GM23338 (cell line): ENCODE data around the gene ADPRHL1. TPM values are rescaled to one million over a fixed set of nuclear protein-coding genes. Genes with fewer than 3 reads are reported as not detected.
A peak's percentile ranks its signal among the peaks of the same experiment; 100 is the strongest.

Source experiments
- ATAC-seq: fragments of 200-7000 bp; cut with Tn5 transposase; 3 replicates; pipeline ENCODE4 v1.9.1; 2020
- DNase-seq: peaks from one replicate; pipeline ENCODE4 v3.0.0-alpha.2; 2015; ENCODE audit warnings: low spot score
- H2AFZ ChIP-seq: fragments of 200-600 bp; sonication (generic); 2 replicates; pipeline ENCODE4 v1.8.0; 2016; ENCODE audit warnings: antibody characterized with exemption, mild to moderate bottlenecking, moderate library complexity
- H3F3A ChIP-seq: fragments of 200-600 bp; sonication (generic); replicated peaks from 2 replicates; pipeline ENCODE4 v1.8.0; 2017; ENCODE audit warnings: antibody characterized with exemption, mixed run types, low read depth
- H3K27ac ChIP-seq: fragments of 200-600 bp; sonication (generic); 2 replicates; pipeline ENCODE4 v1.6.1; 2016; ENCODE audit warnings: low read depth
- H3K27me3 ChIP-seq: fragments of 200-600 bp; sonication (generic); 2 replicates; pipeline ENCODE4 v1.8.0; 2016; ENCODE audit warnings: mild to moderate bottlenecking, mixed run types, moderate library complexity; ENCODE audit not compliant: insufficient read depth
- H3K36me3 ChIP-seq: fragments of 200-600 bp; sonication (generic); 2 replicates; pipeline ENCODE4 v1.8.0; 2016; ENCODE audit warnings: mild to moderate bottlenecking; ENCODE audit not compliant: insufficient read depth
- H3K4me1 ChIP-seq: fragments of 200-600 bp; sonication (generic); 2 replicates; pipeline ENCODE4 v1.8.0; 2016; ENCODE audit warnings: mild to moderate bottlenecking, moderate library complexity; ENCODE audit not compliant: insufficient read depth
- H3K4me2 ChIP-seq: fragments of 200-600 bp; sonication (generic); 2 replicates; pipeline ENCODE4 v1.7.1; 2017; ENCODE audit warnings: mixed run types
- H3K4me3 ChIP-seq: fragments of 200-600 bp; sonication (generic); 2 replicates; pipeline ENCODE4 v1.6.1; 2016; ENCODE audit warnings: mixed run types
- H3K79me2 ChIP-seq: fragments of 200-600 bp; sonication (generic); replicated peaks from 2 replicates; pipeline ENCODE4 v1.8.0; 2017; ENCODE audit warnings: mild to moderate bottlenecking; ENCODE audit not compliant: insufficient read depth
- H3K9me2 ChIP-seq: fragments of 200-600 bp; sonication (generic); 2 replicates; pipeline ENCODE4 v1.8.0; 2017; ENCODE audit not compliant: insufficient read depth
- H4K20me1 ChIP-seq: fragments of 200-600 bp; sonication (generic); replicated peaks from 2 replicates; pipeline ENCODE4 v1.8.0; 2017; ENCODE audit warnings: mild to moderate bottlenecking; ENCODE audit not compliant: insufficient read depth
- H3K27ac Mint-ChIP-seq: 2 replicates; pipeline ENCODE4 v1.8.0; 2020; ENCODE audit warnings: inconsistent platforms, mild to moderate bottlenecking, moderate library complexity, mixed read lengths
- H3K27me3 Mint-ChIP-seq: 3 replicates; pipeline ENCODE4 v1.8.0; 2022; ENCODE audit warnings: low read depth, mild to moderate bottlenecking, moderate library complexity, mixed read lengths, inconsistent platforms; ENCODE audit not compliant: insufficient read depth, poor library complexity
- H3K36me3 Mint-ChIP-seq: 3 replicates; pipeline ENCODE4 v1.8.0; 2021; ENCODE audit warnings: low read depth, mild to moderate bottlenecking, inconsistent platforms, moderate library complexity, mixed read lengths
- H3K4me1 Mint-ChIP-seq: 3 replicates; pipeline ENCODE4 v1.8.0; 2020; ENCODE audit warnings: mild to moderate bottlenecking, inconsistent platforms, mixed read lengths
- H3K4me3 Mint-ChIP-seq: 3 replicates; pipeline ENCODE4 v1.8.0; 2021; ENCODE audit warnings: moderate library complexity, mild to moderate bottlenecking, inconsistent platforms, mixed read lengths
- H3K9me3 Mint-ChIP-seq: 3 replicates; pipeline ENCODE4 v1.8.0; 2020; ENCODE audit warnings: moderate library complexity, mild to moderate bottlenecking, inconsistent platforms, mixed read lengths
- EZH2phosphoT487 ChIP-seq: fragments of 200-600 bp; sonication (generic); IDR thresholded peaks from one replicate; pipeline ENCODE4 v1.8.1; 2018; ENCODE audit warnings: antibody characterized with exemption; ENCODE audit not compliant: unreplicated experiment
- JUNB ChIP-seq: IDR thresholded peaks from one replicate; pipeline ENCODE4 v1.6.1; 2016; ENCODE audit warnings: antibody characterized with exemption; ENCODE audit not compliant: unreplicated experiment
- NANOG ChIP-seq: IDR thresholded peaks from 2 replicates; pipeline ENCODE4 v1.6.1; 2016; ENCODE audit warnings: antibody characterized with exemption, borderline replicate concordance
- STAT1 ChIP-seq: IDR thresholded peaks from one replicate; pipeline ENCODE4 v1.6.1; 2016; ENCODE audit warnings: antibody characterized with exemption; ENCODE audit not compliant: unreplicated experiment
- ZNF462 ChIP-seq: fragments of 250-450 bp; sonication (Bioruptor Pico); IDR thresholded peaks from 2 replicates; pipeline ENCODE4 v1.5.0; 2020; ENCODE audit warnings: mild to moderate bottlenecking, moderate library complexity
- polyA plus RNA-seq: library from polyadenylated mRNA; unstranded; fragments of >200 nt; fragmentation: Nextera tagmentation; extraction: Ambion mirVana; gene quantifications from 2 replicates; pipeline ENCODE4 v1.2.1, GENCODE V29; 2016
- total RNA-seq: library from RNA; depleted of rRNA; stranded (reverse); fragments of >200 nt; shearing (Covaris generic); gene quantifications from 2 replicates; pipeline ENCODE4 v1.2.3, GENCODE V29; 2014
- TF ChIP-seq, protein P1 (sequence below), 2 experiments: fragments of 200-600 bp in 1 of 2; sonication (generic) in 1 of 2; conservative IDR thresholded peaks; 2 replicates each; pipeline versions ENCODE4 v1.5.1 to v1.6.1; 2016 to 2017; ENCODE audit warnings: antibody characterized with exemption in 2 of 2, low read depth in 2 of 2, mild to moderate bottlenecking in 2 of 2, moderate library complexity in 1 of 2
- TF ChIP-seq, protein P2 (sequence below): IDR thresholded peaks from 2 replicates; pipeline ENCODE4 v1.6.1; 2016; ENCODE audit warnings: antibody characterized with exemption

The ADPRHL1 gene
- total and polyA plus RNA-seq, 2 experiments from 2014 or later: 0.80 to 1.0 TPM

- no peak overlapping the region for H3K27ac ChIP-seq
- no peak overlapping the region for H3K4me3 ChIP-seq
- TF ChIP-seq EZH2phosphoT487: no peak
- TF ChIP-seq, protein P1, sequence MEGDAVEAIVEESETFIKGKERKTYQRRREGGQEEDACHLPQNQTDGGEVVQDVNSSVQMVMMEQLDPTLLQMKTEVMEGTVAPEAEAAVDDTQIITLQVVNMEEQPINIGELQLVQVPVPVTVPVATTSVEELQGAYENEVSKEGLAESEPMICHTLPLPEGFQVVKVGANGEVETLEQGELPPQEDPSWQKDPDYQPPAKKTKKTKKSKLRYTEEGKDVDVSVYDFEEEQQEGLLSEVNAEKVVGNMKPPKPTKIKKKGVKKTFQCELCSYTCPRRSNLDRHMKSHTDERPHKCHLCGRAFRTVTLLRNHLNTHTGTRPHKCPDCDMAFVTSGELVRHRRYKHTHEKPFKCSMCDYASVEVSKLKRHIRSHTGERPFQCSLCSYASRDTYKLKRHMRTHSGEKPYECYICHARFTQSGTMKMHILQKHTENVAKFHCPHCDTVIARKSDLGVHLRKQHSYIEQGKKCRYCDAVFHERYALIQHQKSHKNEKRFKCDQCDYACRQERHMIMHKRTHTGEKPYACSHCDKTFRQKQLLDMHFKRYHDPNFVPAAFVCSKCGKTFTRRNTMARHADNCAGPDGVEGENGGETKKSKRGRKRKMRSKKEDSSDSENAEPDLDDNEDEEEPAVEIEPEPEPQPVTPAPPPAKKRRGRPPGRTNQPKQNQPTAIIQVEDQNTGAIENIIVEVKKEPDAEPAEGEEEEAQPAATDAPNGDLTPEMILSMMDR (conservative IDR thresholded peaks at IDR 0.05; ENCODE audit: low read depth in 2 of 2): 0 out of 4 replicates have a peak, but pooled peaks of 1 of the 2 experiments have one; percentile 28
- H3K27me3 ChIP-seq: no peaks in the 10 kb centered on the region
- DNase-seq: no peak
- no peaks in the 10 kb centered on the region for H3K79me2 ChIP-seq
- H3K27me3 Mint-ChIP-seq: peaks cover 20% of the 10 kb centered on the region
- H2AFZ ChIP-seq: peak overlapping the region; percentile 56; the same call in 1 of the 2 replicates
- H3K9me3 Mint-ChIP-seq: no peaks in the 10 kb centered on the region
- H3K4me3 Mint-ChIP-seq: no peak overlapping the region
- 0 out of 3 replicates have a peak, but pooled peaks cover 3% of the 10 kb centered on the region for H3K4me1 Mint-ChIP-seq
- no peaks in the 10 kb centered on the region for H3K4me1 ChIP-seq
- no peaks in the 10 kb centered on the region for H3K9me2 ChIP-seq
- H3K36me3 ChIP-seq: no peaks in the 10 kb centered on the region
- H4K20me1 ChIP-seq: no peaks in the 10 kb centered on the region
- no peaks in the 10 kb centered on the region for H3F3A ChIP-seq
- no peak overlapping the region for H3K27ac Mint-ChIP-seq
- no peaks in the 10 kb centered on the region for H3K36me3 Mint-ChIP-seq
- peak; percentile 7 for ATAC-seq
- H3K4me2 ChIP-seq: no peak overlapping the region
These were observed 47.6 kb downstream of the ADPRHL1 start for GRCh38 chr13:113405481-113406300.

GRCh38 chr13:113404723-113405471, 48.4 kb downstream of the ADPRHL1 start:
- H3K4me3 ChIP-seq: no peak overlapping the region
- Mint-ChIP-seq H3K4me1 (0 out of 3 replicates have a peak, but pooled peaks cover 3% of the 10 kb centered on the region), H3K4me3 (no peak overlapping the region), H3K27ac (no peak overlapping the region), H3K27me3 (peaks cover 20% of the 10 kb centered on the region), H3K9me3 (no peaks in the 10 kb centered on the region), H3K36me3 (no peaks in the 10 kb centered on the region)
- no peaks in the 10 kb centered on the region for H4K20me1 ChIP-seq
- no peaks in the 10 kb centered on the region for H3F3A ChIP-seq
- H3K9me2 ChIP-seq: no peaks in the 10 kb centered on the region
- peak overlapping the region; percentile 56; the same call in 1 of the 2 replicates for H2AFZ ChIP-seq
- peak; percentile 15 for ATAC-seq
- no peak overlapping the region for H3K4me2 ChIP-seq
- H3K79me2 ChIP-seq: no peaks in the 10 kb centered on the region
- no peak for DNase-seq
- H3K4me1 ChIP-seq: no peaks in the 10 kb centered on the region
- no peaks in the 10 kb centered on the region for H3K36me3 ChIP-seq
- H3K27me3 ChIP-seq: no peaks in the 10 kb centered on the region
- H3K27ac ChIP-seq: no peak overlapping the region
- no peak for TF ChIP-seq JUNB
- TF ChIP-seq NANOG: no peak
- no peak for TF ChIP-seq EZH2phosphoT487
- TF ChIP-seq, protein P2, sequence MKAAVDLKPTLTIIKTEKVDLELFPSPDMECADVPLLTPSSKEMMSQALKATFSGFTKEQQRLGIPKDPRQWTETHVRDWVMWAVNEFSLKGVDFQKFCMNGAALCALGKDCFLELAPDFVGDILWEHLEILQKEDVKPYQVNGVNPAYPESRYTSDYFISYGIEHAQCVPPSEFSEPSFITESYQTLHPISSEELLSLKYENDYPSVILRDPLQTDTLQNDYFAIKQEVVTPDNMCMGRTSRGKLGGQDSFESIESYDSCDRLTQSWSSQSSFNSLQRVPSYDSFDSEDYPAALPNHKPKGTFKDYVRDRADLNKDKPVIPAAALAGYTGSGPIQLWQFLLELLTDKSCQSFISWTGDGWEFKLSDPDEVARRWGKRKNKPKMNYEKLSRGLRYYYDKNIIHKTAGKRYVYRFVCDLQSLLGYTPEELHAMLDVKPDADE: no peak
- no peak for TF ChIP-seq STAT1
- TF ChIP-seq ZNF462 (CRISPR knock-in tag): no peak
